ENCODE data around the gene ACTR8. TPM values are rescaled to one million over a fixed set of nuclear protein-coding genes. Genes with fewer than 3 reads are reported as not detected.
A peak's percentile ranks its signal among the peaks of the same experiment; 100 is the strongest.

ACTR8 gene
- total and polyA plus RNA-seq, 2 of the 13 experiments (the other 11 are each of a cell fraction or from before 2014, with no cell fraction given): 15.5 to 29.0 TPM

DNA sequence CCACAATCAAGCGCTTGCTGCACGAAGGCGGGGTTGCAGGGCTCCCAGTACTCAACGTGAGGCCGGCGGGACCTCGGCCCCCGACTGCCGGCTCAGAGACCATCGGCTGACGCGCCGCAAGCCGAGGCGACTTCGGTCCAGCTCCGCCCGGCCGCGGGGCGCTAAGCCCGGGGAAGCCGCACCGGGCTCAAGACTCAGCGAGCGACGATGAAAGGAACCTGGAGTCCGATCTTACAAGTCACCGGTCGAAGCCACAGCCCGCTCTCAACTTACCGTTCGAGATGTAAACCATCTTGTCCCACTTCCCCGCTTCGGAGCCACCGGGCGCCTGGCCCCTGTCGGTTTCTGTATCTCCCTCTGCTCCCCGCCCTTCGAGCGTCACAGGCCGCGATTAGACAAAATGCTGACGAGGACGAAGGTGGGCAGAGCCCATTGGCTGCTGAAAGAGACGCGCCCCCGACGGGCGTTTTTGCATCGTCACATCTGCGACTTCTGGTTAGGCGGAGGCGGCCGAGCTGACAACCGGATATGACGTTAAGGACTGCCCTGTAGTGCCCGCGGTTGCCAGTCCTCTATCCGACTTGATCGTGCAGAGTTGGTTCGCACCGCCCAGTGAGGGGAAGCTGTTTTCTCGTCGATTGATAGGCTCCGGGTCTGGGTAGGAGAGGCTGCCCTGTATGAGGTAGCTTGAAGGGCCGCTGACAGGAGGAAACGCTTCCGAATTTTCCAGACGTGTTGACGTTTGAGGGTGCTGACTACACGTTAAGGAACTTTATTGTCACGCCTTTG, 9.7 kb upstream of the ACTR8 start, which contains the start of gene SELENOK (continued):
- TF ChIP-seq, protein P1, sequence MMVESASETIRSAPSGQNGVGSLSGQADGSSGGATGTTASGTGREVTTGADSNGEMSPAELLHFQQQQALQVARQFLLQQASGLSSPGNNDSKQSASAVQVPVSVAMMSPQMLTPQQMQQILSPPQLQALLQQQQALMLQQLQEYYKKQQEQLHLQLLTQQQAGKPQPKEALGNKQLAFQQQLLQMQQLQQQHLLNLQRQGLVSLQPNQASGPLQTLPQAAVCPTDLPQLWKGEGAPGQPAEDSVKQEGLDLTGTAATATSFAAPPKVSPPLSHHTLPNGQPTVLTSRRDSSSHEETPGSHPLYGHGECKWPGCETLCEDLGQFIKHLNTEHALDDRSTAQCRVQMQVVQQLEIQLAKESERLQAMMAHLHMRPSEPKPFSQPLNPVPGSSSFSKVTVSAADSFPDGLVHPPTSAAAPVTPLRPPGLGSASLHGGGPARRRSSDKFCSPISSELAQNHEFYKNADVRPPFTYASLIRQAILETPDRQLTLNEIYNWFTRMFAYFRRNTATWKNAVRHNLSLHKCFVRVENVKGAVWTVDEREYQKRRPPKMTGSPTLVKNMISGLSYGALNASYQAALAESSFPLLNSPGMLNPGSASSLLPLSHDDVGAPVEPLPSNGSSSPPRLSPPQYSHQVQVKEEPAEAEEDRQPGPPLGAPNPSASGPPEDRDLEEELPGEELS (CRISPR knock-in tag; IDR thresholded peaks at IDR 0.05): peak; percentile 20; the same call in 1 of the 2 replicates
- 0 out of 2 replicates have a peak, but pooled peaks have one; percentile 62 for TF ChIP-seq ESRRA (CRISPR knock-in tag; IDR thresholded peaks at IDR 0.05; ENCODE audit: low read depth)
- TF ChIP-seq KAT8 (CRISPR knock-in tag; IDR thresholded peaks at IDR 0.05): peak; percentile 98
- TF ChIP-seq ZNF563 (CRISPR knock-in tag; IDR thresholded peaks at IDR 0.05): peak; percentile 10; the same call in 1 of the 2 replicates
- TF ChIP-seq, protein P2, sequence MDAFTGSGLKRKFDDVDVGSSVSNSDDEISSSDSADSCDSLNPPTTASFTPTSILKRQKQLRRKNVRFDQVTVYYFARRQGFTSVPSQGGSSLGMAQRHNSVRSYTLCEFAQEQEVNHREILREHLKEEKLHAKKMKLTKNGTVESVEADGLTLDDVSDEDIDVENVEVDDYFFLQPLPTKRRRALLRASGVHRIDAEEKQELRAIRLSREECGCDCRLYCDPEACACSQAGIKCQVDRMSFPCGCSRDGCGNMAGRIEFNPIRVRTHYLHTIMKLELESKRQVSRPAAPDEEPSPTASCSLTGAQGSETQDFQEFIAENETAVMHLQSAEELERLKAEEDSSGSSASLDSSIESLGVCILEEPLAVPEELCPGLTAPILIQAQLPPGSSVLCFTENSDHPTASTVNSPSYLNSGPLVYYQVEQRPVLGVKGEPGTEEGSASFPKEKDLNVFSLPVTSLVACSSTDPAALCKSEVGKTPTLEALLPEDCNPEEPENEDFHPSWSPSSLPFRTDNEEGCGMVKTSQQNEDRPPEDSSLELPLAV (CRISPR knock-in tag; conservative IDR thresholded peaks at IDR 0.05; ENCODE audit: low read depth): no peak
- TF ChIP-seq, protein P3, sequence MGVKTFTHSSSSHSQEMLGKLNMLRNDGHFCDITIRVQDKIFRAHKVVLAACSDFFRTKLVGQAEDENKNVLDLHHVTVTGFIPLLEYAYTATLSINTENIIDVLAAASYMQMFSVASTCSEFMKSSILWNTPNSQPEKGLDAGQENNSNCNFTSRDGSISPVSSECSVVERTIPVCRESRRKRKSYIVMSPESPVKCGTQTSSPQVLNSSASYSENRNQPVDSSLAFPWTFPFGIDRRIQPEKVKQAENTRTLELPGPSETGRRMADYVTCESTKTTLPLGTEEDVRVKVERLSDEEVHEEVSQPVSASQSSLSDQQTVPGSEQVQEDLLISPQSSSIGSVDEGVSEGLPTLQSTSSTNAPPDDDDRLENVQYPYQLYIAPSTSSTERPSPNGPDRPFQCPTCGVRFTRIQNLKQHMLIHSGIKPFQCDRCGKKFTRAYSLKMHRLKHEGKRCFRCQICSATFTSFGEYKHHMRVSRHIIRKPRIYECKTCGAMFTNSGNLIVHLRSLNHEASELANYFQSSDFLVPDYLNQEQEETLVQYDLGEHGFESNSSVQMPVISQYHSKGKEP (CRISPR knock-in tag; IDR thresholded peaks at IDR 0.05): no peak
- peak; percentile 2 for TF ChIP-seq CBX1 (IDR thresholded peaks at IDR 0.05; ENCODE audit: low read depth)
- no peak for TF ChIP-seq MZF1 (CRISPR knock-in tag; IDR thresholded peaks at IDR 0.05; ENCODE audit: borderline replicate concordance)
- no peak for TF ChIP-seq NCOA5 (CRISPR knock-in tag; IDR thresholded peaks at IDR 0.05)
- TF ChIP-seq ZNF451 (CRISPR knock-in tag; IDR thresholded peaks at IDR 0.05): no peak
- TF ChIP-seq, protein P4, sequence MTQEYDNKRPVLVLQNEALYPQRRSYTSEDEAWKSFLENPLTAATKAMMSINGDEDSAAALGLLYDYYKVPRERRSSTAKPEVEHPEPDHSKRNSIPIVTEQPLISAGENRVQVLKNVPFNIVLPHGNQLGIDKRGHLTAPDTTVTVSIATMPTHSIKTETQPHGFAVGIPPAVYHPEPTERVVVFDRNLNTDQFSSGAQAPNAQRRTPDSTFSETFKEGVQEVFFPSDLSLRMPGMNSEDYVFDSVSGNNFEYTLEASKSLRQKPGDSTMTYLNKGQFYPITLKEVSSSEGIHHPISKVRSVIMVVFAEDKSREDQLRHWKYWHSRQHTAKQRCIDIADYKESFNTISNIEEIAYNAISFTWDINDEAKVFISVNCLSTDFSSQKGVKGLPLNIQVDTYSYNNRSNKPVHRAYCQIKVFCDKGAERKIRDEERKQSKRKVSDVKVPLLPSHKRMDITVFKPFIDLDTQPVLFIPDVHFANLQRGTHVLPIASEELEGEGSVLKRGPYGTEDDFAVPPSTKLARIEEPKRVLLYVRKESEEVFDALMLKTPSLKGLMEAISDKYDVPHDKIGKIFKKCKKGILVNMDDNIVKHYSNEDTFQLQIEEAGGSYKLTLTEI (CRISPR knock-in tag; conservative IDR thresholded peaks at IDR 0.05): no peak
- TF ChIP-seq, protein P5, sequence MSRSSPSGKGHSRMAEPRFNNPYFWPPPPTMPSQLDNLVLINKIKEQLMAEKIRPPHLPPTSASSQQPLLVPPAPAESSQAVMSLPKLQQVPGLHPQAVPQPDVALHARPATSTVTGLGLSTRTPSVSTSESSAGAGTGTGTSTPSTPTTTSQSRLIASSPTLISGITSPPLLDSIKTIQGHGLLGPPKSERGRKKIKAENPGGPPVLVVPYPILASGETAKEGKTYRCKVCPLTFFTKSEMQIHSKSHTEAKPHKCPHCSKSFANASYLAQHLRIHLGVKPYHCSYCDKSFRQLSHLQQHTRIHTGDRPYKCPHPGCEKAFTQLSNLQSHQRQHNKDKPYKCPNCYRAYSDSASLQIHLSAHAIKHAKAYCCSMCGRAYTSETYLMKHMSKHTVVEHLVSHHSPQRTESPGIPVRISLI (CRISPR knock-in tag; IDR thresholded peaks at IDR 0.05; ENCODE audit: borderline replicate concordance): no peak
- no peak for TF ChIP-seq ZFP37 (CRISPR knock-in tag; IDR thresholded peaks at IDR 0.05; ENCODE audit: borderline replicate concordance)
- no peak for TF ChIP-seq KLF13 (CRISPR knock-in tag; IDR thresholded peaks at IDR 0.05)
- TF ChIP-seq ARHGAP35 (CRISPR knock-in tag; IDR thresholded peaks at IDR 0.05; ENCODE audit: borderline replicate concordance): no peak
- no peak for TF ChIP-seq XBP1 (CRISPR knock-in tag; IDR thresholded peaks at IDR 0.05)
- 0 out of 2 replicates have a peak, but pooled peaks have one; percentile 26 for TF ChIP-seq GATA4 (IDR thresholded peaks at IDR 0.05; ENCODE audit: borderline replicate concordance, low read depth)
- TF ChIP-seq CCDC6 (CRISPR knock-in tag; IDR thresholded peaks at IDR 0.05): peak; percentile 30; the same call in 1 of the 2 replicates
- TF ChIP-seq FOSL2 (CRISPR knock-in tag; IDR thresholded peaks at IDR 0.05): peak; percentile 40; the same call in 1 of the 2 replicates
- TF ChIP-seq ZNF468 (CRISPR knock-in tag; IDR thresholded peaks at IDR 0.05): no peak
- no peak for TF ChIP-seq ZNF549 (CRISPR knock-in tag; IDR thresholded peaks at IDR 0.05)
- no peak for TF ChIP-seq GFI1 (CRISPR knock-in tag; IDR thresholded peaks at IDR 0.05; ENCODE audit: borderline replicate concordance)

All from HepG2 (cell line).